ENCODE measurements around the gene CST7. TPM values are rescaled to one million over a fixed set of nuclear protein-coding genes. Genes with fewer than 3 reads are reported as not detected.

CST7 gene
- total RNA-seq, 1 experiment from 2014 or later = not detected

DNA sequence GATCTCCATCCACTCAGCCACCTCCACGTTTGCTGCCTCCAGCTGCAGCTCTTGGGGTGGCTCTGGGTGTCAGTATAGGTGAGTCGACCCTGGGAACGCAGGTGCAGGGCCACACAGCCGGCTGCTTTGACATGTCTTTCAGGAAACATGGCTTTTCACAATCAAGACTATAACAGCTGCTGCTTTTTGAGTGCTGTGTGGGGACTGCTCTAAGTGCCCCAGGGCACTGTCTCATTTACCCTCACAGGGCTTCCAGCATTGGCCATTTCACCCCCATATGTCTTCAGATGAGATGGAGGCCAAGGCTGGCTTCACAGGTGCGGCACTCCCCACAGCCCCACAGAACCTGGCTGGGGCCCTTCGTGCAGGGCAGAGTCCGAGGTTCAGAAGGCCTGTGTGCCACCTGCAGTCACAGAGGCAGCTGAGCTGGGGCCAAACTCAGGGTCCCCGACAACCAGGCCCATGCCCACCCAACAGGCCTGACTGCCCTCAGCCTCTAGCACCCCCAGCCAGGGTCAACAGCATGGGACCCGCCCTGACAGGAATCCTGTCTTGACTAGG, 14.9 kb upstream of the CST7 start:
- Mint-ChIP-seq H3K27me3 (ENCODE audit: low read depth) (peaks cover 7% of the 10 kb centered on the region; the same call in 1 of the 2 replicates), H3K9me3 (peaks cover 2 to 12% of the 10 kb centered on the region in 2 experiments; a peak in 4 of 5 replicates), H3K4me3 (no peak overlapping the region), H3K27ac (no peak overlapping the region; a peak in 1 of 7 replicates), H3K4me1 (peaks cover 15 to 16% of the 10 kb centered on the region in 2 experiments), H3K36me3 (ENCODE audit: insufficient read depth in 1 of 3, low read depth in 3 of 3) (0 out of 7 replicates have a peak, but pooled peaks cover 0 to 5% (median 3%) of the 10 kb centered on the region in 3 experiments)
- H3K23ac ChIP-seq (ENCODE audit: insufficient read length, low read depth, low read length) = no peak overlapping the region
- no peak overlapping the region for H3K56ac ChIP-seq (ENCODE audit: insufficient read length, low read depth, low read length)
- no peak overlapping the region for H4K5ac ChIP-seq (ENCODE audit: insufficient read length, low read depth, low read length)
- no CpG with 5 or more reads among the region's 9 CpGs for WGBS (ENCODE audit: extremely low coverage, insufficient read length, low lambda C conversion rate)
- H3K79me2 ChIP-seq (ENCODE audit: insufficient read depth, low read length) = no peaks in the 10 kb centered on the region
- H3K18ac ChIP-seq (ENCODE audit: insufficient read length, low read depth, low read length) = no peak overlapping the region
- H2BK20ac ChIP-seq (ENCODE audit: low read depth, low read length, poor library complexity, severe bottlenecking) = no peak overlapping the region
- H3K23me2 ChIP-seq (ENCODE audit: insufficient read length, low read depth, low read length, poor library complexity, severe bottlenecking) = no peaks in the 10 kb centered on the region
- H2BK12ac ChIP-seq (ENCODE audit: insufficient read length, low read depth, low read length) = no peak overlapping the region
- no peak overlapping the region for H3K4ac ChIP-seq (ENCODE audit: low read depth, low read length)
- TF ChIP-seq, protein P1, sequence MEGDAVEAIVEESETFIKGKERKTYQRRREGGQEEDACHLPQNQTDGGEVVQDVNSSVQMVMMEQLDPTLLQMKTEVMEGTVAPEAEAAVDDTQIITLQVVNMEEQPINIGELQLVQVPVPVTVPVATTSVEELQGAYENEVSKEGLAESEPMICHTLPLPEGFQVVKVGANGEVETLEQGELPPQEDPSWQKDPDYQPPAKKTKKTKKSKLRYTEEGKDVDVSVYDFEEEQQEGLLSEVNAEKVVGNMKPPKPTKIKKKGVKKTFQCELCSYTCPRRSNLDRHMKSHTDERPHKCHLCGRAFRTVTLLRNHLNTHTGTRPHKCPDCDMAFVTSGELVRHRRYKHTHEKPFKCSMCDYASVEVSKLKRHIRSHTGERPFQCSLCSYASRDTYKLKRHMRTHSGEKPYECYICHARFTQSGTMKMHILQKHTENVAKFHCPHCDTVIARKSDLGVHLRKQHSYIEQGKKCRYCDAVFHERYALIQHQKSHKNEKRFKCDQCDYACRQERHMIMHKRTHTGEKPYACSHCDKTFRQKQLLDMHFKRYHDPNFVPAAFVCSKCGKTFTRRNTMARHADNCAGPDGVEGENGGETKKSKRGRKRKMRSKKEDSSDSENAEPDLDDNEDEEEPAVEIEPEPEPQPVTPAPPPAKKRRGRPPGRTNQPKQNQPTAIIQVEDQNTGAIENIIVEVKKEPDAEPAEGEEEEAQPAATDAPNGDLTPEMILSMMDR (conservative IDR thresholded peaks at IDR 0.05) = no peak
- no peak overlapping the region for H2BK120ac ChIP-seq (ENCODE audit: low read depth, low read length, poor library complexity, severe bottlenecking)
- H3K4me2 ChIP-seq (ENCODE audit: insufficient read depth, insufficient read length, low read length) = no peak overlapping the region
- H2BK5ac ChIP-seq (ENCODE audit: insufficient read length, low read length) = no peak overlapping the region
- H3K79me1 ChIP-seq (ENCODE audit: insufficient read depth, low read depth, low read length, poor library complexity, severe bottlenecking) = no peaks in the 10 kb centered on the region
- H3K14ac ChIP-seq (ENCODE audit: insufficient read depth, low read length) = no peak overlapping the region; the same call in 1 of the 2 replicates
- H4K20me1 ChIP-seq (ENCODE audit: control insufficient read depth, insufficient read depth, insufficient read length) = no peaks in the 10 kb centered on the region
- peaks cover 4% of the 10 kb centered on the region; the same call in 1 of the 2 replicates for H3K4me1 ChIP-seq (ENCODE audit: insufficient read depth, low read length)
- H2AFZ ChIP-seq (ENCODE audit: low read length) = no peak overlapping the region
- no peak overlapping the region for H4K8ac ChIP-seq (replicated peaks; ENCODE audit: insufficient read length, low read depth, low read length)
- H3K9me3 ChIP-seq (ENCODE audit: control insufficient read depth, low read depth, low read length) = no peaks in the 10 kb centered on the region
- H4K91ac ChIP-seq (ENCODE audit: insufficient read length, low read depth, low read length) = no peak overlapping the region
- DNase-seq = no peak
- H3K9ac ChIP-seq (ENCODE audit: extremely low read depth, insufficient read length, low read length) = no peak overlapping the region
- no peak overlapping the region for H3K27ac ChIP-seq (ENCODE audit: insufficient read length, low read depth, low read length)
- no peak overlapping the region for H2AK5ac ChIP-seq (ENCODE audit: insufficient read length, low read length)
- H3T11ph ChIP-seq (ENCODE audit: low read length) = no peak overlapping the region
- H2BK15ac ChIP-seq (ENCODE audit: low read depth, low read length) = no peak overlapping the region
- no peaks in the 10 kb centered on the region for H3K27me3 ChIP-seq (ENCODE audit: insufficient read depth, low read length)
